Activated naive CD4-positive, alpha-beta T cell treated with anti-CD3 and anti-CD28 coated beads for 36 hours (primary cell): ENCODE results near the gene TKTL1. TPM values are rescaled to one million over a fixed set of nuclear protein-coding genes. Genes with fewer than 3 reads are reported as not detected.

Experiments
- CTCF ChIA-PET: fragments of 350-600 bp; sonication (Branson Sonifier 250); formaldehyde crosslinking; loops from one replicate; lab custom pipeline; 2021; ENCODE audit warnings: antibody characterized with exemption; lab: Charles Lee
- DNase-seq: peaks from one replicate; pipeline ENCODE4 v3.0.0-alpha.2; 2020
- H3K27ac Mint-ChIP-seq: one replicate; pipeline ENCODE4 v1.8.0; 2021; ENCODE audit warnings: mild to moderate bottlenecking, mixed read lengths
- H3K27me3 Mint-ChIP-seq: one replicate; pipeline ENCODE4 v1.8.0; 2021; ENCODE audit warnings: low read depth, mixed read lengths
- H3K36me3 Mint-ChIP-seq: one replicate; pipeline ENCODE4 v1.8.0; 2021; ENCODE audit warnings: low read depth, mixed read lengths
- H3K4me1 Mint-ChIP-seq: one replicate; pipeline ENCODE4 v1.8.0; 2021; ENCODE audit warnings: low read depth, mixed read lengths
- H3K4me3 Mint-ChIP-seq: one replicate; pipeline ENCODE4 v1.8.0; 2021; ENCODE audit warnings: mild to moderate bottlenecking, moderate library complexity, mixed read lengths
- H3K9me3 Mint-ChIP-seq: one replicate; pipeline ENCODE4 v1.8.0; 2021; ENCODE audit warnings: mixed read lengths
- intact Hi-C: fragments of 100-400 bp; cut with micrococcal nuclease; formaldehyde crosslinking; loops from one replicate; pipeline ENCODE4 v1.15.1; 2023
- total RNA-seq, 2 experiments: library from RNA; stranded (reverse); gene quantifications; one replicate each; pipeline ENCODE4 v1.2.3, GENCODE V29; 2021

The TKTL1 gene
- total RNA-seq, 2 experiments from 2014 or later, result not detected

DNA sequence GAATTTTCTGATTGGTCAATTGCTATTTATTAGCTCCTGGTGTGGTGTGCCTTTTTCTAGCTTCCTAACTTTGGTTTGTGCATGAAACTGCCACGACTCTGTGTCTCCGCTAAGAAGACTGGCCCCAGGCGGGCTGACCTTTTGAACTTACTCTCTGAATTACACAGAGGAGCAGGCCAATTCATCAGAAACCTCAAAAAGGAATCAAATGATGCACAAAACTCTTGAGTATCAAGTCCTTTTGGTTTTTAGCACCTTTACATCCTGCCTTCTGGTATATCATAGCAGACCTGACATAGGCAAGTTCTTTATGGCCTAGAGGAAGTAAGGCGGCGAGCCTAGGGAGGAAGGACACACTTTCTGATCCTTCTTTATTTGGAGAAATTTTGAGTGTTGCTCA, 17.6 kb downstream of the TKTL1 start:
- Mint-ChIP-seq H3K27ac (no peak overlapping the region), H3K27me3 (no peaks in the 10 kb centered on the region), H3K4me1 (peaks cover 50% of the 10 kb centered on the region), H3K4me3 (no peak overlapping the region), H3K36me3 (no peaks in the 10 kb centered on the region), H3K9me3 (no peaks in the 10 kb centered on the region)
- CTCF ChIA-PET, result interaction anchor here (1.0 to 1.3 kb wide), 2 partner anchors 60 to 178 kb away, joined by 3 read pairs; no protein-coding TSS in a partner anchor
- peak; percentile 48 for DNase-seq
- intact Hi-C loops, result no loop called here

DNA sequence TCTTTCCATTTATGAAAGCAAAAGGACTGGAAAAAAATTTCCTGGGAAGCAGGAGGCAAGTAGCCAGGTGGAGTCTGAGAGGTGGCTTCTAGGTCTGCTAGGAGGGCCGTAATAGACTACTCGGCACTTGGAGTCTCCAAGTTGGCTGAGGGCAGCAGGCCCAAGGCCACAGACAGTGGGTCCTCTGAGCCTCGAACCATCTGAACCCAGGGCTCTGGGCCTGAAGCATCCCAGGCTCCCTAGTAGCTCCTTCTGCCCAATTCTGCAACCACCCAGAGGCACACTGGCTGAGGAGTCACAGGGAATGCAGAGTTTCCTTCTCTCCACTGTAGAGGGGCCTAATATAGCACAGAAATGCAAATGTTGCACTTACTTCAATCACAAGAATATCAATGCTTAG, 19.8 kb downstream of the TKTL1 start:
- DNase-seq, result no peak
- Mint-ChIP-seq H3K4me3 (no peak overlapping the region), H3K27ac (no peak overlapping the region), H3K27me3 (no peaks in the 10 kb centered on the region), H3K36me3 (no peaks in the 10 kb centered on the region), H3K4me1 (peaks cover 44% of the 10 kb centered on the region), H3K9me3 (no peaks in the 10 kb centered on the region)
- intact Hi-C loops, result no loop called here
- CTCF ChIA-PET, result interaction anchor here (1.6 to 2.3 kb wide), 2 partner anchors 7 to 14 kb away, joined by 5 to 6 read pairs; no protein-coding TSS in a partner anchor

GRCh38 chrX:154317391-154317995, 21.9 kb downstream of the TKTL1 start:
- H3K4me1 Mint-ChIP-seq, result peaks cover 48% of the 10 kb centered on the region
- no peak overlapping the region for H3K4me3 Mint-ChIP-seq
- no peaks in the 10 kb centered on the region for H3K36me3 Mint-ChIP-seq
- no peak for DNase-seq
- no peak overlapping the region for H3K27ac Mint-ChIP-seq
- CTCF ChIA-PET, result interaction anchor here (0.6 to 2.3 kb wide), 4 partner anchors 9 to 24 kb away, joined by 4 to 15 read pairs (median 5); no protein-coding TSS in a partner anchor
- no peaks in the 10 kb centered on the region for H3K27me3 Mint-ChIP-seq
- no peaks in the 10 kb centered on the region for H3K9me3 Mint-ChIP-seq
- intact Hi-C loops, result no loop called here

GRCh38 chrX:154320406-154320805, 24.8 kb downstream of the TKTL1 start:
- Mint-ChIP-seq H3K27ac (no peak overlapping the region), H3K36me3 (no peaks in the 10 kb centered on the region), H3K27me3 (no peaks in the 10 kb centered on the region), H3K4me3 (no peak overlapping the region), H3K9me3 (no peaks in the 10 kb centered on the region), H3K4me1 (peaks cover 23% of the 10 kb centered on the region)
- CTCF ChIA-PET, result interaction anchor here (0.7 kb wide), 1 partner anchor 12 kb away, joined by 3 read pairs; no protein-coding TSS in a partner anchor
- DNase-seq, result no peak
- intact Hi-C loops, result no loop called here

DNA sequence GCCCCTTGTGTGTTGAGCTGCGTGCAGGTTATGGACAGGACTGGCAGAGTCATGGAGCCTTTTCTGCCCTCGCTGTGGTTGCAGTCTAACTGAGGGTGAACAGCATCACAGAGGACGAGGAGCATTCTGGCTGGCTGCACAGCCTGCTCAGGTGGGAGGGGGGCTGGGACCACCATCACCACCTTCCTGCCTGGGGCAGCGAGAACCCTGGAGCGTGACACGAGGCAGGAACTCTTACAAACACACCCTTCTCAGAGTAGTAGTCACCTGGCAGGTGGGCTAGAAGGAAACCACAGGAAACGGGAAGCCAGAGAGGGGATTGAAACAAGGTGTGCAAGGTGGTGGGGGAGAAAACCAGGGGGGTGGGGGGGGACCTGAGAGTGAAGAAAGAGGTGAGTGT, 25.6 kb downstream of the TKTL1 start:
- H3K4me3 Mint-ChIP-seq, result no peak overlapping the region
- CTCF ChIA-PET, result interaction anchor here (1.6 kb wide), 1 partner anchor 29 kb away, joined by 3 read pairs; no protein-coding TSS in a partner anchor
- intact Hi-C loops, result no loop called here

GRCh38 chrX:154321594-154321993, 26.0 kb downstream of the TKTL1 start:
- Mint-ChIP-seq H3K9me3 (no peaks in the 10 kb centered on the region), H3K27ac (no peak overlapping the region), H3K4me1 (peaks cover 35% of the 10 kb centered on the region), H3K27me3 (no peaks in the 10 kb centered on the region), H3K4me3 (no peak overlapping the region), H3K36me3 (no peaks in the 10 kb centered on the region)
- CTCF ChIA-PET, result interaction anchor here (1.2 to 1.6 kb wide), 2 partner anchors 28 to 52 kb away, joined by 3 read pairs; partner anchors contain the start of gene FLNA
- DNase-seq, result peak; percentile 47
- intact Hi-C loops, result no loop called here

More for the DNA sequence above, 25.6 kb downstream of the TKTL1 start:
- H3K4me1 Mint-ChIP-seq, result peaks cover 30% of the 10 kb centered on the region
- no peaks in the 10 kb centered on the region for H3K9me3 Mint-ChIP-seq
- no peak overlapping the region for H3K27ac Mint-ChIP-seq
- H3K27me3 Mint-ChIP-seq, result no peaks in the 10 kb centered on the region
- H3K36me3 Mint-ChIP-seq, result no peaks in the 10 kb centered on the region
- DNase-seq, result no peak

DNA sequence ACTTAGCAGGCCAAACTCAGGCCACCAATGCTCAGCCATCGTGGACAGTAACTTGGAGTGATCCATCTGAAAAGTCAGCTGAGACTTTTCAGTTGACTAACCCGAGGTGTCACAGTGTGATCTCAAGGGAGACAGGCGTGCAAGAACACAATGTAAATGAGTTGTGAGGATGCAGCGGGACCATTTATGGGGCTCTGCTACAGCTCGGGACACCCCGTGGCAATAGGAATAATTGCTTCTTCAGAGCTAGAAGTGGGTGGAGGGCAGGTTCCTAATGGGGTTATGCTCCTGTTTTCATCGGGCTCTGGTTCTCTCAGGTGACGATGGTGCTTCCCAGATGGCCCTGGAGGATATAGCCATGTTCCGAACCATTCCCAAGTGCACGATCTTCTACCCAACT, 27.3 kb downstream of the TKTL1 start:
- CTCF ChIA-PET, result interaction anchor here (1.2 to 1.6 kb wide), 2 partner anchors 27 to 51 kb away, joined by 3 read pairs; partner anchors contain the start of gene FLNA
- Mint-ChIP-seq H3K27ac (no peak overlapping the region), H3K4me3 (no peak overlapping the region), H3K36me3 (no peaks in the 10 kb centered on the region), H3K9me3 (no peaks in the 10 kb centered on the region), H3K27me3 (no peaks in the 10 kb centered on the region), H3K4me1 (peaks cover 40% of the 10 kb centered on the region)
- intact Hi-C loops, result no loop called here
- DNase-seq, result no peak

DNA sequence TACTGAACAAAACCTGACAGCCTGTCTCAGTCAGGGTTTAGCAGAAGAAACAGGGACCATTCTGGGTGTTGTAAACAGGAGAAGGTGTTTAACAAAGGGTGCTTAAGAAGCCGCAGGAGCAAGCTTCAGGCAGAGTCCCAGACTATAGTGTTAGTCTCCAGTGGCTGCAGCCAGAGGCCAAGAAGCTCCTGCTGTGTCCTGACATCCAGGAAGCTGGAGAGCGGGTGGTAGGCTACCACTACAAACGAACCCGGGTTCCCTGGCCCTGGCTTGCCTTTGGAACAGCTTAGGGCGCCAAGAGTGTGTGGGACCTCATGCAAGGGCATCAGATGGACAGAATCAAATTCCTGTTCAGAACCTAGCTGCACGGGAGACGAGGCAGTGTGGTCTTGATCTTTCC, 27.9 kb downstream of the TKTL1 start:
- Mint-ChIP-seq H3K27me3 (no peaks in the 10 kb centered on the region), H3K36me3 (no peaks in the 10 kb centered on the region), H3K27ac (no peak overlapping the region), H3K4me1 (peaks cover 44% of the 10 kb centered on the region), H3K9me3 (no peaks in the 10 kb centered on the region), H3K4me3 (no peak overlapping the region)
- CTCF ChIA-PET, result no interaction called here
- intact Hi-C loops, result no loop called here
- DNase-seq, result no peak

DNA sequence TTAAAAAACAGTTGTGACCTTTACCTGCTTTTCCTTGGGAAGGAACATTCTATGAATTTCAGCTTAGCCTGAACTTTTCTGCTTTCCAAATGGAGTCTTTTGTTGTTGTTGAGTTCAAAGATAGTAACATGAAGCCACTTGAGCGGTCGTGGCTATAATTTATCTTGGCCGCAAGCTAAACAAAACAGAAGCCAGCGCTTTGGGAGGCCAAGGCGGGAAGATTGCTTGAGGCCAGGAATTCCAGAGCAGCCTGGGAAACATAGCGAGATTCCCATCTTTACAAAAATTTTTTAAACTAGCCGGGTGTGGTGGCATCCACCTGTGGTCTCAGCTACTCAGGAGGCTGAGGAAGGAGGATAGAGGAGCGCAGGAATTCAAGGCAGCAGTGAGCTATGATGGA, 29.9 kb downstream of the TKTL1 start:
- no peak for DNase-seq
- Mint-ChIP-seq H3K27ac (no peak overlapping the region), H3K4me3 (no peak overlapping the region), H3K27me3 (no peaks in the 10 kb centered on the region), H3K4me1 (peaks cover 48% of the 10 kb centered on the region), H3K9me3 (no peaks in the 10 kb centered on the region), H3K36me3 (no peaks in the 10 kb centered on the region)
- intact Hi-C loops, result no loop called here
- CTCF ChIA-PET, result no interaction called here

- no peaks in the 10 kb centered on the region for H3K9me3 Mint-ChIP-seq
- intact Hi-C loops, result loop anchor here (2.0 kb wide), 1 partner anchor 44 kb away; no protein-coding TSS in a partner anchor
- no peak overlapping the region for H3K27ac Mint-ChIP-seq
- DNase-seq, result peak; percentile 59
- peaks cover 37% of the 10 kb centered on the region for H3K4me1 Mint-ChIP-seq
- CTCF ChIA-PET, result interaction anchor here (0.8 to 1.8 kb wide), 4 partner anchors 10 to 46 kb away, joined by 3 to 15 read pairs (median 4); partner anchors contain the start of gene FLNA
- H3K4me3 Mint-ChIP-seq, result peak overlapping the region; percentile 39
- H3K27me3 Mint-ChIP-seq, result no peaks in the 10 kb centered on the region
- H3K36me3 Mint-ChIP-seq, result no peaks in the 10 kb centered on the region
Measured at GRCh38 chrX:154327038-154327820, 31.6 kb downstream of the TKTL1 start.

- Mint-ChIP-seq H3K27me3 (no peaks in the 10 kb centered on the region), H3K27ac (no peak overlapping the region), H3K4me3 (no peak overlapping the region), H3K4me1 (peaks cover 39% of the 10 kb centered on the region), H3K36me3 (no peaks in the 10 kb centered on the region), H3K9me3 (no peaks in the 10 kb centered on the region)
- CTCF ChIA-PET, result interaction anchor here (0.6 to 1.1 kb wide), 2 partner anchors 12 to 20 kb away, joined by 3 to 6 read pairs; no protein-coding TSS in a partner anchor
- intact Hi-C loops, result no loop called here
- DNase-seq, result no peak
Measured at GRCh38 chrX:154328646-154329045, 33.1 kb downstream of the TKTL1 start.

DNA sequence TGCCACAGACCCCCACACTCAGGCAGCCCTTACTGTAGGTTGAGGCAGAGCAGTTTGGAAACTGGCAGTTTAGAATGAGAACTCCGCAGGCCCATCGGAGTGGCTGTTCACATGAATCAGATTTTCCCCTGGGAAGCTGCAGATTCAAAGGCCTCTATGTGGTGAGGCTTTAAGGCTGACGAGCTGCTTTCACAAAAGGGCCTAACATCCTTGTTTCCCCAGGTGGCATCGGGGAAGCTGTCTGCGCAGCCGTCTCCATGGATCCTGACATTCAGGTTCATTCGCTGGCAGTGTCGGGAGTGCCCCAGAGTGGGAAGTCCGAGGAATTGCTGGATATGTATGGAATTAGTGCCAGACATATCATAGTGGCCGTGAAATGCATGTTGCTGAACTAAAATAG, 33.7 kb downstream of the TKTL1 start:
- Mint-ChIP-seq H3K27me3 (no peaks in the 10 kb centered on the region), H3K27ac (no peak overlapping the region), H3K36me3 (no peaks in the 10 kb centered on the region), H3K9me3 (no peaks in the 10 kb centered on the region), H3K4me3 (no peak overlapping the region), H3K4me1 (peaks cover 46% of the 10 kb centered on the region)
- intact Hi-C loops, result no loop called here
- CTCF ChIA-PET, result interaction anchor here (0.6 to 1.7 kb wide), 3 partner anchors 13 to 44 kb away, joined by 3 to 6 read pairs (median 3); no protein-coding TSS in a partner anchor
- no peak for DNase-seq
